Esophagus squamous epithelium (tissue), 5 donors: ENCODE measurements around the gene OLFML2A. TPM values are rescaled to one million over a fixed set of nuclear protein-coding genes. Genes with fewer than 3 reads are reported as not detected.

Source experiments
- DNase-seq: peaks from one replicate; lab custom pipeline; 2025; lab: John Stamatoyannopoulos, UW
- H3K27ac ChIP-seq, 4 donors: fragments of 200-600 bp; sonication (generic); one replicate each; pipeline ENCODE4 v1.5.1; 2016 to 2019; ENCODE audit warnings: mild to moderate bottlenecking in 1 of 4
- H3K27me3 ChIP-seq, 4 donors: fragments of 200-600 bp; sonication (generic); 1 replicate in 3 of 4; 2 replicates in 1 of 4; pipeline versions ENCODE4 v1.5.1 to v1.6.0; 2017 to 2021; ENCODE audit warnings: antibody characterized with exemption in 1 of 4
- H3K36me3 ChIP-seq, 3 donors: fragments of 200-600 bp; sonication (generic); one replicate each; pipeline ENCODE4 v1.5.1; 2016 to 2019
- H3K4me1 ChIP-seq, 3 donors: fragments of 200-600 bp; sonication (generic); one replicate each; pipeline ENCODE4 v1.5.1; 2017 to 2019
- H3K4me3 ChIP-seq, 4 donors: fragments of 200-600 bp; sonication (generic); 1 replicate in 3 of 4; 2 replicates in 1 of 4; pipeline ENCODE4 v1.5.1; 2016 to 2019; ENCODE audit warnings: mild to moderate bottlenecking in 2 of 4, moderate library complexity in 1 of 4
- H3K9me3 ChIP-seq, 3 donors: fragments of 200-600 bp; sonication (generic); one replicate each; pipeline ENCODE4 v1.5.1; 2016 to 2019
- CTCF ChIP-seq, 6 experiments: fragments of 450-650 bp in 4 of 6; fragments of 200-600 bp in 2 of 6; sonication (generic) in 2 of 6; IDR thresholded peaks; one replicate each; pipeline ENCODE4 v1.5.1; 2016 to 2019; ENCODE audit warnings: antibody characterized with exemption in 6 of 6, mild to moderate bottlenecking in 4 of 6, moderate library complexity in 4 of 6
- POLR2A ChIP-seq, 4 donors: fragments of 450-650 bp; IDR thresholded peaks; one replicate each; pipeline ENCODE4 v1.6.1; 2017; ENCODE audit warnings: antibody characterized with exemption in 4 of 4, mild to moderate bottlenecking in 4 of 4, moderate library complexity in 3 of 4
- WGBS, 2 donors: methylation state at CpG; one replicate each; pipeline ENCODE4 v1.1.5; 2018; 5-methylcytosine and 5-hydroxymethylcytosine counted together
- intact Hi-C: fragments of 100-400 bp; cut with DNase I; formaldehyde crosslinking; loops from one replicate; pipeline ENCODE4 v1.15.0; 2022
- total RNA-seq, 4 donors: library from RNA; depleted of rRNA; stranded (reverse); fragments of >200 nt; gene quantifications; one replicate each; pipeline ENCODE4 v1.1.0, GENCODE V29; 2016
- donor health status: DM: yes; HTN: yes; CAD: no.

The OLFML2A gene
- total RNA-seq, 4 donors from 2014 or later = 9.0 to 21.7 (median 13.6) TPM

- DNase-seq = no peak
- 62 to 63% methylated on average over 3 of the region's 3 CpGs for WGBS, 2 donors
- Histone ChIP-seq H3K4me3 (no peak overlapping the region), H3K9me3 (no peaks in the 10 kb centered on the region), H3K36me3 (no peaks in the 10 kb centered on the region), H3K27ac (no peak overlapping the region), H3K4me1 (no peaks in the 10 kb centered on the region), H3K27me3 (peaks cover 0 to 67% (median 0%) of the 10 kb centered on the region in 4 donors)
- TF ChIP-seq CTCF (IDR thresholded peaks at IDR 0.05) (no peak), POLR2A (IDR thresholded peaks at IDR 0.05) (no peak)
- intact Hi-C loops = no loop called here
Observed at GRCh38 chr9:124755061-124755460, 21.9 kb upstream of the OLFML2A start.

- TF ChIP-seq POLR2A (IDR thresholded peaks at IDR 0.05) (no peak), CTCF (IDR thresholded peaks at IDR 0.05) (no peak)
- Histone ChIP-seq H3K4me3 (no peak overlapping the region), H3K36me3 (no peaks in the 10 kb centered on the region), H3K27ac (no peak overlapping the region), H3K27me3 (peaks cover 0 to 77% (median 0%) of the 10 kb centered on the region in 4 donors), H3K4me1 (no peaks in the 10 kb centered on the region), H3K9me3 (no peaks in the 10 kb centered on the region)
- WGBS, 2 donors = 91 to 98% methylated on average over 2 of the region's 2 CpGs
- intact Hi-C loops = no loop called here
- DNase-seq = no peak
Observed at GRCh38 chr9:124756011-124756410, 20.9 kb upstream of the OLFML2A start.

GRCh38 chr9:124757616-124758015 lies 19.3 kb upstream of the OLFML2A start:
- H3K27ac ChIP-seq = no peak overlapping the region
- no peaks in the 10 kb centered on the region for H3K4me1 ChIP-seq
- intact Hi-C loops = no loop called here
- no peak overlapping the region for H3K4me3 ChIP-seq
- WGBS, 2 donors = 65 to 70% methylated on average over 6 of the region's 6 CpGs
- DNase-seq = no peak
- H3K9me3 ChIP-seq = no peaks in the 10 kb centered on the region
- H3K27me3 ChIP-seq = peaks cover 0 to 85% (median 0%) of the 10 kb centered on the region in 4 donors
- H3K36me3 ChIP-seq = no peaks in the 10 kb centered on the region
- TF ChIP-seq POLR2A (IDR thresholded peaks at IDR 0.05) = no peak
- TF ChIP-seq CTCF (IDR thresholded peaks at IDR 0.05) = no peak

GRCh38 chr9:124758061-124758460 lies 18.9 kb upstream of the OLFML2A start:
- H3K9me3 ChIP-seq = no peaks in the 10 kb centered on the region
- intact Hi-C loops = no loop called here
- H3K4me3 ChIP-seq = no peak overlapping the region
- DNase-seq = no peak
- H3K36me3 ChIP-seq = no peaks in the 10 kb centered on the region
- 39 to 55% methylated on average over 3 of the region's 3 CpGs for WGBS, 2 donors
- H3K4me1 ChIP-seq = no peaks in the 10 kb centered on the region
- TF ChIP-seq CTCF (IDR thresholded peaks at IDR 0.05) (no peak), POLR2A (IDR thresholded peaks at IDR 0.05) (no peak)
- peaks cover 0 to 89% (median 0%) of the 10 kb centered on the region in 4 donors for H3K27me3 ChIP-seq
- H3K27ac ChIP-seq = no peak overlapping the region

- no peak overlapping the region for H3K4me3 ChIP-seq
- H3K27me3 ChIP-seq = peaks cover 0 to 92% (median 0%) of the 10 kb centered on the region in 4 donors
- H3K9me3 ChIP-seq = no peaks in the 10 kb centered on the region
- H3K36me3 ChIP-seq = no peaks in the 10 kb centered on the region
- no peak overlapping the region for H3K27ac ChIP-seq
- H3K4me1 ChIP-seq = no peaks in the 10 kb centered on the region
- TF ChIP-seq CTCF (IDR thresholded peaks at IDR 0.05) (no peak), POLR2A (IDR thresholded peaks at IDR 0.05) (no peak)
- intact Hi-C loops = no loop called here
- no peak for DNase-seq
Observed at GRCh38 chr9:124758691-124759090, 18.2 kb upstream of the OLFML2A start.
